Upper lobe of right lung (tissue), 1 donor: Measurements from ENCODE around the gene GNG12. TPM values are rescaled to one million over a fixed set of nuclear protein-coding genes. Genes with fewer than 3 reads are reported as not detected.
A peak's percentile ranks its signal among the peaks of the same experiment; 100 is the strongest.

Experiments used
- ATAC-seq: fragments of 200-7000 bp; cut with Tn5 transposase; one replicate; pipeline ENCODE4 v1.9.1; 2020; ENCODE audit warnings: mild to moderate bottlenecking, moderate library complexity
- DNase-seq: peaks from one replicate; pipeline ENCODE4 v3.0.0-alpha.2; 2020
- H3K27ac ChIP-seq: fragments of 200-600 bp; one replicate; pipeline ENCODE4 v1.8.0; 2022
- H3K27me3 ChIP-seq: fragments of 200-600 bp; one replicate; pipeline ENCODE4 v1.8.0; 2022; ENCODE audit warnings: mild to moderate bottlenecking
- H3K36me3 ChIP-seq: fragments of 200-600 bp; one replicate; pipeline ENCODE4 v1.8.0; 2022
- H3K4me1 ChIP-seq: fragments of 200-600 bp; one replicate; pipeline ENCODE4 v1.8.0; 2022
- H3K4me3 ChIP-seq: fragments of 200-600 bp; one replicate; pipeline ENCODE4 v1.8.0; 2022; ENCODE audit warnings: mild to moderate bottlenecking
- H3K9me3 ChIP-seq: fragments of 200-600 bp; one replicate; pipeline ENCODE4 v1.8.0; 2022
- CTCF ChIP-seq: fragments of 200-600 bp; IDR thresholded peaks from one replicate; pipeline ENCODE4 v1.8.0; 2022; ENCODE audit warnings: antibody characterized with exemption
- intact Hi-C: fragments of 100-400 bp; cut with DNase I; formaldehyde crosslinking; loops from one replicate; pipeline ENCODE4 v1.11.0; 2022
- total RNA-seq: library from RNA; stranded (reverse); fragmentation: NEBNext Ultra II Directional; extraction: Animal tissue kit (Norgen Biotek cat#: 25700); gene quantifications from one replicate; pipeline ENCODE4 v1.2.1, GENCODE V29; 2021
- donor health status: DM: no; HTN: yes; CAD: no; lungs with severe emphysema.

Gene GNG12
- total RNA-seq, 1 donor from 2014 or later, result 59.8 TPM

- no peak for TF ChIP-seq CTCF
- ATAC-seq, result no peak
- Histone ChIP-seq H3K4me1 (peaks cover 3% of the 10 kb centered on the region), H3K4me3 (no peak overlapping the region), H3K27me3 (no peaks in the 10 kb centered on the region), H3K9me3 (no peaks in the 10 kb centered on the region), H3K27ac (no peak overlapping the region), H3K36me3 (no peaks in the 10 kb centered on the region)
- intact Hi-C loops, result no loop called here
- no peak for DNase-seq
Observed at GRCh38 chr1:67784545-67785186, 48.6 kb downstream of the GNG12 start.

GRCh38 chr1:67780637-67781036 lies 52.6 kb downstream of the GNG12 start:
- no peak for TF ChIP-seq CTCF
- Histone ChIP-seq H3K27ac (no peak overlapping the region), H3K36me3 (no peaks in the 10 kb centered on the region), H3K9me3 (no peaks in the 10 kb centered on the region), H3K4me3 (no peak overlapping the region), H3K27me3 (no peaks in the 10 kb centered on the region), H3K4me1 (peaks cover 3% of the 10 kb centered on the region)
- DNase-seq (no peak), ATAC-seq (no peak)
- intact Hi-C loops, result no loop called here

- H3K4me3 ChIP-seq, result no peak overlapping the region
- no peak for ATAC-seq
- peak overlapping the region; percentile 19 for H3K27ac ChIP-seq
- no peaks in the 10 kb centered on the region for H3K27me3 ChIP-seq
- intact Hi-C loops, result no loop called here
- TF ChIP-seq CTCF, result no peak
- DNase-seq, result no peak
- H3K9me3 ChIP-seq, result no peaks in the 10 kb centered on the region
- no peaks in the 10 kb centered on the region for H3K36me3 ChIP-seq
- no peaks in the 10 kb centered on the region for H3K4me1 ChIP-seq
Observed at GRCh38 chr1:67777440-67777839, 55.8 kb downstream of the GNG12 start.

GRCh38 chr1:67777016-67777415 lies 56.3 kb downstream of the GNG12 start:
- Histone ChIP-seq H3K36me3 (no peaks in the 10 kb centered on the region), H3K27ac (no peak overlapping the region), H3K4me1 (no peaks in the 10 kb centered on the region), H3K27me3 (no peaks in the 10 kb centered on the region), H3K4me3 (no peak overlapping the region), H3K9me3 (no peaks in the 10 kb centered on the region)
- TF ChIP-seq CTCF, result no peak
- intact Hi-C loops, result no loop called here
- DNase-seq (no peak), ATAC-seq (no peak)

GRCh38 chr1:67773462-67773861 lies 59.8 kb downstream of the GNG12 start:
- intact Hi-C loops, result no loop called here
- no peaks in the 10 kb centered on the region for H3K27me3 ChIP-seq
- TF ChIP-seq CTCF, result no peak
- H3K9me3 ChIP-seq, result no peaks in the 10 kb centered on the region
- no peak overlapping the region for H3K27ac ChIP-seq
- no peak for DNase-seq
- no peak overlapping the region for H3K4me3 ChIP-seq
- H3K36me3 ChIP-seq, result no peaks in the 10 kb centered on the region
- peaks cover 4% of the 10 kb centered on the region for H3K4me1 ChIP-seq
- no peak for ATAC-seq

- Histone ChIP-seq H3K9me3 (no peaks in the 10 kb centered on the region), H3K4me1 (peaks cover 4% of the 10 kb centered on the region), H3K27ac (no peak overlapping the region), H3K36me3 (no peaks in the 10 kb centered on the region), H3K27me3 (no peaks in the 10 kb centered on the region), H3K4me3 (no peak overlapping the region)
- no peak for ATAC-seq
- no peak for TF ChIP-seq CTCF
- no peak for DNase-seq
- intact Hi-C loops, result no loop called here
Observed at GRCh38 chr1:67771749-67772148, 61.5 kb downstream of the GNG12 start.
